Measurements from ENCODE around the gene AZGP1. TPM values are rescaled to one million over a fixed set of nuclear protein-coding genes. Genes with fewer than 3 reads are reported as not detected.
A peak's percentile ranks its signal among the peaks of the same experiment; 100 is the strongest.

AZGP1 gene
- total and polyA plus RNA-seq, 2 of the 13 experiments (the other 11 are each of a cell fraction or from before 2014, with no cell fraction given): 93.8 to 229 TPM

DNA sequence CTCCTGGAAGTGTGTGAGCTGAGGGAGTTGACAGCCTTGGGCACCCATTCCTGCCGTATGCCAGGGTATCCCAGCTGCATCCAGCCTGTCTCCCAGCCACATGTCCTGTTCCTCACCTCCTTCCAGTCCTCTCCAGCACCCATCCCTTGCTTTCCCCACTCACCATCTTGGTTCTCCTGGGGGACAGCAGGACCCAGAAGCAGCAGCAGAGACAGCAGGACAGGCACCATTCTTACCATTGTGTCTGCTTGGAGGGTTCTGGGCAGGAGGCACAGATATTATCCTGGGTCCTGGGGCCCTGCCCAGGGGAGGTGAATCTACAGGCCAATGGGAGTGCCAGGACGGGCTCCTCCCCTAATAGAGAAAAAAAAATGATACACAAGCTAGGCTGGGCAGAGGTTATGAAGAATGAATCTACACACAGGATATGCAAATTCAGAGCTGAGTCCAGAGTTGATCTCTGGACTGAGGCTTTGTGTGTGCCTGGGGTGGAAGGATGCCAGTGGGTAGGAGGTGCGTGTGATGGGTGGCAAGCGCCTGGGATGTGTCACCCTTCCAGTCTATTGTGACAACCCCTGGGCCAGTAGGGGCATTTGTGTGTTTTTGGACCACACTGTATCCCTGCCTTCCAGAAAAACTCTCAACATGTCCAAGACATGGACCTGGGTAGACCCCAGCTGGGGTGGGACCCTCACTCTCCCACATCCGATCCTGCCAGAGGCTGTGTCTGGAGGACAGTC is at the start of gene AZGP1 (continued):
- TF ChIP-seq, protein P1, sequence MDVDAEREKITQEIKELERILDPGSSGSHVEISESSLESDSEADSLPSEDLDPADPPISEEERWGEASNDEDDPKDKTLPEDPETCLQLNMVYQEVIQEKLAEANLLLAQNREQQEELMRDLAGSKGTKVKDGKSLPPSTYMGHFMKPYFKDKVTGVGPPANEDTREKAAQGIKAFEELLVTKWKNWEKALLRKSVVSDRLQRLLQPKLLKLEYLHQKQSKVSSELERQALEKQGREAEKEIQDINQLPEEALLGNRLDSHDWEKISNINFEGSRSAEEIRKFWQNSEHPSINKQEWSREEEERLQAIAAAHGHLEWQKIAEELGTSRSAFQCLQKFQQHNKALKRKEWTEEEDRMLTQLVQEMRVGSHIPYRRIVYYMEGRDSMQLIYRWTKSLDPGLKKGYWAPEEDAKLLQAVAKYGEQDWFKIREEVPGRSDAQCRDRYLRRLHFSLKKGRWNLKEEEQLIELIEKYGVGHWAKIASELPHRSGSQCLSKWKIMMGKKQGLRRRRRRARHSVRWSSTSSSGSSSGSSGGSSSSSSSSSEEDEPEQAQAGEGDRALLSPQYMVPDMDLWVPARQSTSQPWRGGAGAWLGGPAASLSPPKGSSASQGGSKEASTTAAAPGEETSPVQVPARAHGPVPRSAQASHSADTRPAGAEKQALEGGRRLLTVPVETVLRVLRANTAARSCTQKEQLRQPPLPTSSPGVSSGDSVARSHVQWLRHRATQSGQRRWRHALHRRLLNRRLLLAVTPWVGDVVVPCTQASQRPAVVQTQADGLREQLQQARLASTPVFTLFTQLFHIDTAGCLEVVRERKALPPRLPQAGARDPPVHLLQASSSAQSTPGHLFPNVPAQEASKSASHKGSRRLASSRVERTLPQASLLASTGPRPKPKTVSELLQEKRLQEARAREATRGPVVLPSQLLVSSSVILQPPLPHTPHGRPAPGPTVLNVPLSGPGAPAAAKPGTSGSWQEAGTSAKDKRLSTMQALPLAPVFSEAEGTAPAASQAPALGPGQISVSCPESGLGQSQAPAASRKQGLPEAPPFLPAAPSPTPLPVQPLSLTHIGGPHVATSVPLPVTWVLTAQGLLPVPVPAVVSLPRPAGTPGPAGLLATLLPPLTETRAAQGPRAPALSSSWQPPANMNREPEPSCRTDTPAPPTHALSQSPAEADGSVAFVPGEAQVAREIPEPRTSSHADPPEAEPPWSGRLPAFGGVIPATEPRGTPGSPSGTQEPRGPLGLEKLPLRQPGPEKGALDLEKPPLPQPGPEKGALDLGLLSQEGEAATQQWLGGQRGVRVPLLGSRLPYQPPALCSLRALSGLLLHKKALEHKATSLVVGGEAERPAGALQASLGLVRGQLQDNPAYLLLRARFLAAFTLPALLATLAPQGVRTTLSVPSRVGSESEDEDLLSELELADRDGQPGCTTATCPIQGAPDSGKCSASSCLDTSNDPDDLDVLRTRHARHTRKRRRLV (CRISPR knock-in tag; IDR thresholded peaks at IDR 0.05): no peak
- TF ChIP-seq DMAP1 (CRISPR knock-in tag; IDR thresholded peaks at IDR 0.05) (peak; percentile 51; the same call in 1 of the 2 replicates), ZNF558 (CRISPR knock-in tag; IDR thresholded peaks at IDR 0.05; ENCODE audit: borderline replicate concordance) (no peak), ZMYM2 (CRISPR knock-in tag; IDR thresholded peaks at IDR 0.05) (no peak), SOX6 (IDR thresholded peaks at IDR 0.05) (no peak), SOX6 (CRISPR knock-in tag; IDR thresholded peaks at IDR 0.05) (peak; percentile 66), KLF12 (CRISPR knock-in tag; IDR thresholded peaks at IDR 0.05; ENCODE audit: borderline replicate concordance) (no peak), KMT2B (CRISPR knock-in tag; IDR thresholded peaks at IDR 0.05) (no peak), TBX2 (CRISPR knock-in tag; IDR thresholded peaks at IDR 0.05; ENCODE audit: borderline replicate concordance) (no peak), ZNF563 (CRISPR knock-in tag; IDR thresholded peaks at IDR 0.05) (no peak), ZNF678 (CRISPR knock-in tag; IDR thresholded peaks at IDR 0.05) (no peak), ZBTB42 (CRISPR knock-in tag; IDR thresholded peaks at IDR 0.05) (no peak), PHF20 (CRISPR knock-in tag; IDR thresholded peaks at IDR 0.05) (no peak)
- TF ChIP-seq, protein P2, sequence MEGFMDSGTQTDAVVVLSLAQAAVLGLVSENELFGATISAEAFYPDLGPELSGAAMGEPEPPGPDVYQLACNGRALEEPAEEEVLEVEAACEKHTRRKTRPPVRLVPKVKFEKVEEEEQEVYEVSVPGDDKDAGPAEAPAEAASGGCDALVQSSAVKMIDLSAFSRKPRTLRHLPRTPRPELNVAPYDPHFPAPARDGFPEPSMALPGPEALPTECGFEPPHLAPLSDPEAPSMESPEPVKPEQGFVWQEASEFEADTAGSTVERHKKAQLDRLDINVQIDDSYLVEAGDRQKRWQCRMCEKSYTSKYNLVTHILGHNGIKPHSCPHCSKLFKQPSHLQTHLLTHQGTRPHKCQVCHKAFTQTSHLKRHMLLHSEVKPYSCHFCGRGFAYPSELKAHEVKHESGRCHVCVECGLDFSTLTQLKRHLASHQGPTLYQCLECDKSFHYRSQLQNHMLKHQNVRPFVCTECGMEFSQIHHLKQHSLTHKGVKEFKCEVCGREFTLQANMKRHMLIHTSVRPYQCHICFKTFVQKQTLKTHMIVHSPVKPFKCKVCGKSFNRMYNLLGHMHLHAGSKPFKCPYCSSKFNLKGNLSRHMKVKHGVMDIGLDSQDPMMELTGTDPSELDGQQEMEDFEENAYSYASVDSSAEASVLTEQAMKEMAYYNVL (CRISPR knock-in tag; IDR thresholded peaks at IDR 0.05; ENCODE audit: borderline replicate concordance): no peak
- TF ChIP-seq, protein P3, sequence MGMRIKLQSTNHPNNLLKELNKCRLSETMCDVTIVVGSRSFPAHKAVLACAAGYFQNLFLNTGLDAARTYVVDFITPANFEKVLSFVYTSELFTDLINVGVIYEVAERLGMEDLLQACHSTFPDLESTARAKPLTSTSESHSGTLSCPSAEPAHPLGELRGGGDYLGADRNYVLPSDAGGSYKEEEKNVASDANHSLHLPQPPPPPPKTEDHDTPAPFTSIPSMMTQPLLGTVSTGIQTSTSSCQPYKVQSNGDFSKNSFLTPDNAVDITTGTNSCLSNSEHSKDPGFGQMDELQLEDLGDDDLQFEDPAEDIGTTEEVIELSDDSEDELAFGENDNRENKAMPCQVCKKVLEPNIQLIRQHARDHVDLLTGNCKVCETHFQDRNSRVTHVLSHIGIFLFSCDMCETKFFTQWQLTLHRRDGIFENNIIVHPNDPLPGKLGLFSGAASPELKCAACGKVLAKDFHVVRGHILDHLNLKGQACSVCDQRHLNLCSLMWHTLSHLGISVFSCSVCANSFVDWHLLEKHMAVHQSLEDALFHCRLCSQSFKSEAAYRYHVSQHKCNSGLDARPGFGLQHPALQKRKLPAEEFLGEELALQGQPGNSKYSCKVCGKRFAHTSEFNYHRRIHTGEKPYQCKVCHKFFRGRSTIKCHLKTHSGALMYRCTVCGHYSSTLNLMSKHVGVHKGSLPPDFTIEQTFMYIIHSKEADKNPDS (CRISPR knock-in tag; IDR thresholded peaks at IDR 0.05): no peak
- TF ChIP-seq, protein P4, sequence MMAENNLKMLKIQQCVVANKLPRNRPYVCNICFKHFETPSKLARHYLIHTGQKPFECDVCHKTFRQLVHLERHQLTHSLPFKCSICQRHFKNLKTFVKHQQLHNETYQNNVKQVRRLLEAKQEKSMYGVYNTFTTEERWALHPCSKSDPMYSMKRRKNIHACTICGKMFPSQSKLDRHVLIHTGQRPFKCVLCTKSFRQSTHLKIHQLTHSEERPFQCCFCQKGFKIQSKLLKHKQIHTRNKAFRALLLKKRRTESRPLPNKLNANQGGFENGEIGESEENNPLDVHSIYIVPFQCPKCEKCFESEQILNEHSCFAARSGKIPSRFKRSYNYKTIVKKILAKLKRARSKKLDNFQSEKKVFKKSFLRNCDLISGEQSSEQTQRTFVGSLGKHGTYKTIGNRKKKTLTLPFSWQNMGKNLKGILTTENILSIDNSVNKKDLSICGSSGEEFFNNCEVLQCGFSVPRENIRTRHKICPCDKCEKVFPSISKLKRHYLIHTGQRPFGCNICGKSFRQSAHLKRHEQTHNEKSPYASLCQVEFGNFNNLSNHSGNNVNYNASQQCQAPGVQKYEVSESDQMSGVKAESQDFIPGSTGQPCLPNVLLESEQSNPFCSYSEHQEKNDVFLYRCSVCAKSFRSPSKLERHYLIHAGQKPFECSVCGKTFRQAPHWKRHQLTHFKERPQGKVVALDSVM (CRISPR knock-in tag; IDR thresholded peaks at IDR 0.05): no peak
- TF ChIP-seq, protein P5, sequence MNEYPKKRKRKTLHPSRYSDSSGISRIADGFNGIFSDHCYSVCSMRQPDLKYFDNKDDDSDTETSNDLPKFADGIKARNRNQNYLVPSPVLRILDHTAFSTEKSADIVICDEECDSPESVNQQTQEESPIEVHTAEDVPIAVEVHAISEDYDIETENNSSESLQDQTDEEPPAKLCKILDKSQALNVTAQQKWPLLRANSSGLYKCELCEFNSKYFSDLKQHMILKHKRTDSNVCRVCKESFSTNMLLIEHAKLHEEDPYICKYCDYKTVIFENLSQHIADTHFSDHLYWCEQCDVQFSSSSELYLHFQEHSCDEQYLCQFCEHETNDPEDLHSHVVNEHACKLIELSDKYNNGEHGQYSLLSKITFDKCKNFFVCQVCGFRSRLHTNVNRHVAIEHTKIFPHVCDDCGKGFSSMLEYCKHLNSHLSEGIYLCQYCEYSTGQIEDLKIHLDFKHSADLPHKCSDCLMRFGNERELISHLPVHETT (CRISPR knock-in tag; conservative IDR thresholded peaks at IDR 0.05): no peak; the same call in 1 of the 2 replicates

Measured in HepG2 (cell line).